ENCODE measurements around the gene TEKTIP1. TPM values are rescaled to one million over a fixed set of nuclear protein-coding genes. Genes with fewer than 3 reads are reported as not detected.

Gene TEKTIP1
- total RNA-seq (not detected in 2 replicates), polyA plus RNA-seq (1.4 and 1.5 TPM in 2 replicates)

GRCh38 chr19:3538965-3539755 lies at the start of gene TEKTIP1:
Gene TEKTIP1 (plus strand): TSS chr19:3539174. CDS start chr19:3539178, 4 bp downstream.
- no peak for DNase-seq (ENCODE audit: low spot score)
- no peak within 1 kb of the TSS for H2AFZ ChIP-seq
- no peaks in the 10 kb centered on the region for H3K27me3 ChIP-seq
- H3K4me3 ChIP-seq = no peak within 1 kb of the TSS
- H3K9me2 ChIP-seq (replicated peaks; ENCODE audit: insufficient read depth) = no peaks in the 10 kb centered on the region
- H3K4me2 ChIP-seq = no peak within 1 kb of the TSS
- H3K9me3 ChIP-seq (ENCODE audit: low read depth) = no peaks in the 10 kb centered on the region
- no peak for TF ChIP-seq EZH2phosphoT487 (IDR thresholded peaks at IDR 0.05; ENCODE audit: low read depth, severe bottlenecking, unreplicated experiment)
- TF ChIP-seq CTCF (IDR thresholded peaks at IDR 0.05; ENCODE audit: poor library complexity) = no peak
- no peak for TF ChIP-seq EZH2 (IDR thresholded peaks at IDR 0.05; ENCODE audit: borderline replicate concordance)
- no peaks in the 10 kb centered on the region for H3K36me3 ChIP-seq (replicated peaks; ENCODE audit: insufficient read depth, low read depth)
- WGBS (ENCODE audit: low lambda C conversion rate, missing lambda C conversion rate) = 73% methylated on average over 25 of the region's 28 CpGs
- no peaks in the 10 kb centered on the region for H3K4me1 ChIP-seq (ENCODE audit: insufficient read depth)
- peaks cover 3% of the 10 kb centered on the region for H4K20me1 ChIP-seq (ENCODE audit: insufficient read depth, poor library complexity, severe bottlenecking)
- H3K79me2 ChIP-seq = no peaks in the 10 kb centered on the region
- H3K27ac ChIP-seq = no peak within 1 kb of the TSS

- Histone ChIP-seq H4K20me1 (ENCODE audit: insufficient read depth, poor library complexity, severe bottlenecking) (no peaks in the 10 kb centered on the region), H3K4me1 (ENCODE audit: insufficient read depth) (no peaks in the 10 kb centered on the region), H2AFZ (no peak overlapping the region), H3K36me3 (replicated peaks; ENCODE audit: insufficient read depth, low read depth) (no peaks in the 10 kb centered on the region), H3K27me3 (no peaks in the 10 kb centered on the region), H3K9me2 (replicated peaks; ENCODE audit: insufficient read depth) (no peaks in the 10 kb centered on the region), H3K9me3 (ENCODE audit: low read depth) (no peaks in the 10 kb centered on the region), H3K4me2 (no peak overlapping the region), H3K4me3 (no peak overlapping the region), H3K27ac (no peak overlapping the region), H3K79me2 (no peaks in the 10 kb centered on the region)
- TF ChIP-seq EZH2 (IDR thresholded peaks at IDR 0.05; ENCODE audit: borderline replicate concordance) (no peak), CTCF (IDR thresholded peaks at IDR 0.05; ENCODE audit: poor library complexity) (no peak), EZH2phosphoT487 (IDR thresholded peaks at IDR 0.05; ENCODE audit: low read depth, severe bottlenecking, unreplicated experiment) (no peak)
- WGBS (ENCODE audit: low lambda C conversion rate, missing lambda C conversion rate) = 98% methylated on average over 46 of the region's 55 CpGs
- DNase-seq (ENCODE audit: low spot score) = no peak
Measured at GRCh38 chr19:3491396-3492119, 47.4 kb upstream of the TEKTIP1 start.

- H3K4me1 ChIP-seq (ENCODE audit: insufficient read depth) = no peaks in the 10 kb centered on the region
- no peaks in the 10 kb centered on the region for H3K9me2 ChIP-seq (replicated peaks; ENCODE audit: insufficient read depth)
- TF ChIP-seq EZH2phosphoT487 (IDR thresholded peaks at IDR 0.05; ENCODE audit: low read depth, severe bottlenecking, unreplicated experiment) (no peak), EZH2 (IDR thresholded peaks at IDR 0.05; ENCODE audit: borderline replicate concordance) (no peak), CTCF (IDR thresholded peaks at IDR 0.05; ENCODE audit: poor library complexity) (no peak)
- WGBS (ENCODE audit: low lambda C conversion rate, missing lambda C conversion rate) = 98% methylated on average over 35 of the region's 45 CpGs
- no peak for DNase-seq (ENCODE audit: low spot score)
- no peak overlapping the region for H2AFZ ChIP-seq
- no peak overlapping the region for H3K4me3 ChIP-seq
- H3K4me2 ChIP-seq = no peak overlapping the region
- no peaks in the 10 kb centered on the region for H3K36me3 ChIP-seq (replicated peaks; ENCODE audit: insufficient read depth, low read depth)
- H4K20me1 ChIP-seq (ENCODE audit: insufficient read depth, poor library complexity, severe bottlenecking) = no peaks in the 10 kb centered on the region
- no peaks in the 10 kb centered on the region for H3K27me3 ChIP-seq
- H3K9me3 ChIP-seq (ENCODE audit: low read depth) = no peaks in the 10 kb centered on the region
- H3K27ac ChIP-seq = no peak overlapping the region
- peaks cover 5% of the 10 kb centered on the region for H3K79me2 ChIP-seq
Measured at GRCh38 chr19:3492131-3492839, 46.7 kb upstream of the TEKTIP1 start.
